Liver (tissue), 9 donors: ENCODE data around the gene WWOX. TPM values are rescaled to one million over a fixed set of nuclear protein-coding genes. Genes with fewer than 3 reads are reported as not detected.
A peak's percentile ranks its signal among the peaks of the same experiment; 100 is the strongest.

ENCODE experiments used
- DNase-seq: peaks from one replicate; pipeline ENCODE4 v3.0.0-alpha.2; 2017; ENCODE audit warnings: low spot score
- H3K27ac ChIP-seq, 2 donors: one replicate each; pipeline ENCODE4 v1.7.0; 2013; ENCODE audit warnings: inconsistent platforms in 2 of 2, low read length in 2 of 2, control low read depth in 1 of 2, low read depth in 1 of 2, mild to moderate bottlenecking in 1 of 2
- H3K27me3 ChIP-seq, 4 donors: one replicate each; pipeline versions ENCODE4 v1.6.1 to v1.7.0; 2013; ENCODE audit warnings: low read length in 3 of 4, inconsistent platforms in 1 of 4, mild to moderate bottlenecking in 1 of 4, moderate library complexity in 1 of 4; ENCODE audit not compliant: control insufficient read depth in 4 of 4, insufficient read depth in 4 of 4
- H3K36me3 ChIP-seq, 4 donors: one replicate each; pipeline versions ENCODE4 v1.6.1 to v1.7.0; 2013; ENCODE audit warnings: low read length in 3 of 4, mild to moderate bottlenecking in 3 of 4, low read depth in 1 of 4, moderate library complexity in 1 of 4; ENCODE audit not compliant: control insufficient read depth in 4 of 4, insufficient read depth in 3 of 4
- H3K4me1 ChIP-seq, 4 donors: one replicate each; pipeline versions ENCODE4 v1.6.1 to v1.7.0; 2013; ENCODE audit warnings: low read length in 3 of 4, mild to moderate bottlenecking in 3 of 4, moderate library complexity in 1 of 4; ENCODE audit not compliant: control insufficient read depth in 4 of 4, insufficient read depth in 4 of 4
- H3K4me3 ChIP-seq, 3 donors: one replicate each; pipeline versions ENCODE4 v1.6.1 to v1.7.0; 2013; ENCODE audit warnings: low read length in 3 of 3, control low read depth in 1 of 3, low read depth in 1 of 3, mild to moderate bottlenecking in 1 of 3
- H3K9ac ChIP-seq, 2 donors: one replicate each; pipeline ENCODE4 v1.7.0; 2013; ENCODE audit warnings: low read length in 2 of 2, mild to moderate bottlenecking in 2 of 2, moderate library complexity in 2 of 2, control low read depth in 1 of 2, low read depth in 1 of 2
- H3K9me3 ChIP-seq, 4 donors: one replicate each; pipeline versions ENCODE4 v1.6.1 to v1.7.0; 2013; ENCODE audit warnings: low read length in 3 of 4; ENCODE audit not compliant: control insufficient read depth in 4 of 4
- EGR1 ChIP-seq, 2 donors: IDR thresholded peaks; 2 replicates each; pipeline ENCODE4 v1.6.1; 2016 to 2018; ENCODE audit warnings: antibody characterized with exemption in 2 of 2, low read depth in 2 of 2
- FOXA1 ChIP-seq: IDR thresholded peaks from 2 replicates; pipeline ENCODE4 v1.6.1; 2016; ENCODE audit warnings: antibody characterized with exemption
- FOXA2 ChIP-seq: IDR thresholded peaks from 2 replicates; pipeline ENCODE4 v1.6.1; 2016; ENCODE audit warnings: antibody characterized with exemption
- GABPA ChIP-seq, 2 donors: IDR thresholded peaks in 1 of 2; conservative IDR thresholded peaks in 1 of 2; 2 replicates each; pipeline ENCODE4 v1.6.1; 2016; ENCODE audit warnings: antibody characterized with exemption in 2 of 2, mild to moderate bottlenecking in 1 of 2, moderate library complexity in 1 of 2
- HNF4A ChIP-seq, 2 donors: conservative IDR thresholded peaks; 2 replicates each; pipeline ENCODE4 v1.6.1; 2016; ENCODE audit warnings: antibody characterized with exemption in 2 of 2, mild to moderate bottlenecking in 2 of 2
- NR2F2 ChIP-seq: IDR thresholded peaks from 2 replicates; pipeline ENCODE4 v1.6.1; 2016; ENCODE audit warnings: antibody characterized with exemption
- RAD21 ChIP-seq, 2 donors: IDR thresholded peaks; 2 replicates each; pipeline ENCODE4 v1.6.1; 2016; ENCODE audit warnings: antibody characterized with exemption in 2 of 2, mild to moderate bottlenecking in 2 of 2
- RXRA ChIP-seq, 2 donors: IDR thresholded peaks; 2 replicates each; pipeline ENCODE4 v1.6.1; 2017 to 2018; ENCODE audit warnings: antibody characterized with exemption in 2 of 2, mild to moderate bottlenecking in 1 of 2
- YY1 ChIP-seq: IDR thresholded peaks from 2 replicates; pipeline ENCODE4 v1.6.1; 2016; ENCODE audit warnings: antibody characterized with exemption, mild to moderate bottlenecking
- WGBS: extraction: QIAGEN DNeasy Blood & Tissue Kit; methylation state at CpG from one replicate; pipeline ENCODE4 v1.1.7; 2013; 5-methylcytosine and 5-hydroxymethylcytosine counted together
- polyA plus RNA-seq, 2 donors: library from polyadenylated mRNA; stranded (reverse) in 1 of 2; unstranded in 1 of 2; fragments of 200-250 nt in 1 of 2; fragments of >200 nt in 1 of 2; fragmentation: Nextera tagmentation in 1 of 2; extraction: Ambion mirVana in 1 of 2; gene quantifications; one replicate each; pipeline versions ENCODE4 v1.2.1 to v1.2.3, GENCODE V29; 2013 to 2015
- total RNA-seq, 2 donors: library from RNA; depleted of rRNA; stranded (reverse); fragments of >200 nt; gene quantifications; one replicate each; pipeline ENCODE4 v1.2.3, GENCODE V29; 2014
- TF ChIP-seq, protein P1 (sequence below): IDR thresholded peaks from 2 replicates; pipeline ENCODE4 v1.6.1; 2016; ENCODE audit warnings: antibody characterized with exemption
- TF ChIP-seq, protein P2 (sequence below): fragments of 150-350 bp; IDR thresholded peaks from 2 replicates; pipeline ENCODE4 v1.5.1; 2017; ENCODE audit warnings: improper control_type of control experiment, low read depth, low read length; ENCODE audit not compliant: missing input control
- TF ChIP-seq, protein P3 (sequence below): IDR thresholded peaks from 2 replicates; pipeline ENCODE4 v1.6.1; 2016; ENCODE audit warnings: antibody characterized with exemption
- donor health status: healthy.
- donor health status: healthy.
- donor health status: healthy.
- donor health status: healthy.
- donor health status: healthy.

The WWOX gene
- total and polyA plus RNA-seq, 4 donors: 9.8 to 46.0 (median 15.3) TPM

DNA sequence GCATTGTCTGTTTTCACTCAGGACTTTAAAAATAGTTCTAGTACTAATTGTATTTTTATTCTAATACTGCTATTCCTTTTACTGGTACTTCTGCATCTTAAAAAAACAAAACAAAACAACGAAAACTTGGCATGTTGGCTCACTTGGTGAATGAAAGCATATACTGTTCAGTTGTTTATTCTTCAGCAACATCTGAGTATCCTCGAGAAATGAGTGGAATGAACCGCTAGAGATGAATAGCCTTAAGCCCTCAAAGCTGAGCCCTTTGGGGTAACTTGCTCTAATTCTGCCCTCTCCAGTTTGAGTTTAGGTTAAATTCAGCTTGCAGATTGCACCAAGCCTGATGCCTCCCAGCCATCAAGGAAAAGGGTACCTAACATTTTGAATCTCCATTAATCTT, 126.5 kb downstream of the WWOX start:
- WGBS: 82% methylated on average over 3 of the region's 3 CpGs
- TF ChIP-seq EGR1 (IDR thresholded peaks at IDR 0.05; ENCODE audit: low read depth in 2 of 2) (no peak), YY1 (no peak), HNF4A (conservative IDR thresholded peaks at IDR 0.05) (no peak)
- TF ChIP-seq, protein P1, sequence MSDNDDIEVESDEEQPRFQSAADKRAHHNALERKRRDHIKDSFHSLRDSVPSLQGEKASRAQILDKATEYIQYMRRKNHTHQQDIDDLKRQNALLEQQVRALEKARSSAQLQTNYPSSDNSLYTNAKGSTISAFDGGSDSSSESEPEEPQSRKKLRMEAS: no peak
- TF ChIP-seq, protein P2, sequence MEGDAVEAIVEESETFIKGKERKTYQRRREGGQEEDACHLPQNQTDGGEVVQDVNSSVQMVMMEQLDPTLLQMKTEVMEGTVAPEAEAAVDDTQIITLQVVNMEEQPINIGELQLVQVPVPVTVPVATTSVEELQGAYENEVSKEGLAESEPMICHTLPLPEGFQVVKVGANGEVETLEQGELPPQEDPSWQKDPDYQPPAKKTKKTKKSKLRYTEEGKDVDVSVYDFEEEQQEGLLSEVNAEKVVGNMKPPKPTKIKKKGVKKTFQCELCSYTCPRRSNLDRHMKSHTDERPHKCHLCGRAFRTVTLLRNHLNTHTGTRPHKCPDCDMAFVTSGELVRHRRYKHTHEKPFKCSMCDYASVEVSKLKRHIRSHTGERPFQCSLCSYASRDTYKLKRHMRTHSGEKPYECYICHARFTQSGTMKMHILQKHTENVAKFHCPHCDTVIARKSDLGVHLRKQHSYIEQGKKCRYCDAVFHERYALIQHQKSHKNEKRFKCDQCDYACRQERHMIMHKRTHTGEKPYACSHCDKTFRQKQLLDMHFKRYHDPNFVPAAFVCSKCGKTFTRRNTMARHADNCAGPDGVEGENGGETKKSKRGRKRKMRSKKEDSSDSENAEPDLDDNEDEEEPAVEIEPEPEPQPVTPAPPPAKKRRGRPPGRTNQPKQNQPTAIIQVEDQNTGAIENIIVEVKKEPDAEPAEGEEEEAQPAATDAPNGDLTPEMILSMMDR: no peak

DNA sequence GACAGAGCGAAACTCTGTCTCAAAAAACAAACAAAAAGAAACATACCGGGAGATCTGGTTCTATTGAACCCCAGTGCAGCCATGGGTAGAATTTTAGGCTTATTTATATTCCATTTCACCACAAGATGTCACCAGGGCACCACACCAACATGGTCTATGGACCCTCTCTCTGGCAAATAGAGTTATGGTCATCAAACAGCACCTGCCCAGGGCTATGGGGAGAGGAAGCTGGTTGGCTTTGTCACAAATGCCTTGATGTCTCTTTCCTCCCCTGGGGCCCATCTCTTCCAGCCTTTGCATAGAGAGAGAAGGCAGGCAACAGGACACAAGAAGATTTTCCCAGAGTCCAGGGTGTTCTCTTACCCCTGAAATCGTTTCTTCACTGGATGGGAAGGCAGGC, 128.4 kb downstream of the WWOX start:
- H3K4me3 ChIP-seq: no peak overlapping the region
- no peak overlapping the region for H3K9ac ChIP-seq
- DNase-seq: no peak
- TF ChIP-seq YY1: no peak
- TF ChIP-seq RXRA (IDR thresholded peaks at IDR 0.05): no peak
- TF ChIP-seq NR2F2: no peak
- TF ChIP-seq, protein P3, sequence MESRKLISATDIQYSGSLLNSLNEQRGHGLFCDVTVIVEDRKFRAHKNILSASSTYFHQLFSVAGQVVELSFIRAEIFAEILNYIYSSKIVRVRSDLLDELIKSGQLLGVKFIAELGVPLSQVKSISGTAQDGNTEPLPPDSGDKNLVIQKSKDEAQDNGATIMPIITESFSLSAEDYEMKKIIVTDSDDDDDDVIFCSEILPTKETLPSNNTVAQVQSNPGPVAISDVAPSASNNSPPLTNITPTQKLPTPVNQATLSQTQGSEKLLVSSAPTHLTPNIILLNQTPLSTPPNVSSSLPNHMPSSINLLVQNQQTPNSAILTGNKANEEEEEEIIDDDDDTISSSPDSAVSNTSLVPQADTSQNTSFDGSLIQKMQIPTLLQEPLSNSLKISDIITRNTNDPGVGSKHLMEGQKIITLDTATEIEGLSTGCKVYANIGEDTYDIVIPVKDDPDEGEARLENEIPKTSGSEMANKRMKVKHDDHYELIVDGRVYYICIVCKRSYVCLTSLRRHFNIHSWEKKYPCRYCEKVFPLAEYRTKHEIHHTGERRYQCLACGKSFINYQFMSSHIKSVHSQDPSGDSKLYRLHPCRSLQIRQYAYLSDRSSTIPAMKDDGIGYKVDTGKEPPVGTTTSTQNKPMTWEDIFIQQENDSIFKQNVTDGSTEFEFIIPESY: no peak
- peak; percentile 66 to 71 for TF ChIP-seq RAD21 (IDR thresholded peaks at IDR 0.05)
- TF ChIP-seq GABPA (IDR thresholded peaks at IDR 0.05 in 1 of 2, conservative IDR thresholded peaks at IDR 0.05 in 1 of 2): no peak
- no peak for TF ChIP-seq FOXA1
- TF ChIP-seq, protein P1: no peak
- TF ChIP-seq, protein P2: peak; percentile 32
- TF ChIP-seq FOXA2: no peak
- no peak for TF ChIP-seq EGR1 (IDR thresholded peaks at IDR 0.05; ENCODE audit: low read depth in 2 of 2)
- no peaks in the 10 kb centered on the region for H3K4me1 ChIP-seq
- H3K36me3 ChIP-seq: no peaks in the 10 kb centered on the region
- no peaks in the 10 kb centered on the region for H3K27me3 ChIP-seq
- no peaks in the 10 kb centered on the region for H3K9me3 ChIP-seq
- WGBS: 65% methylated on average over 3 of the region's 3 CpGs
- no peak overlapping the region for H3K27ac ChIP-seq

More for the DNA sequence above, 126.5 kb downstream of the WWOX start:
- Histone ChIP-seq H3K4me3 (no peak overlapping the region), H3K9me3 (no peaks in the 10 kb centered on the region), H3K27me3 (no peaks in the 10 kb centered on the region), H3K9ac (no peak overlapping the region), H3K36me3 (no peaks in the 10 kb centered on the region), H3K27ac (no peak overlapping the region), H3K4me1 (no peaks in the 10 kb centered on the region)
- DNase-seq: no peak
